Body of pancreas (tissue), 4 donors: ENCODE measurements around the gene ULK1. TPM values are rescaled to one million over a fixed set of nuclear protein-coding genes. Genes with fewer than 3 reads are reported as not detected.

Source experiments
- ATAC-seq: fragments of 150-250 bp; one replicate; pipeline ENCODE4 v1.9.1; 2016
- DNase-seq, 4 donors: peaks; one replicate each; pipeline ENCODE4 v3.0.0-alpha.2; 2019
- H3K27ac ChIP-seq, 4 donors: fragments of 200-600 bp; sonication (generic); 1 replicate in 3 of 4; 2 replicates in 1 of 4; pipeline versions ENCODE4 v1.5.1 to v1.6.1; 2016 to 2019; ENCODE audit warnings: mild to moderate bottlenecking in 1 of 4, mixed read lengths in 1 of 4, moderate library complexity in 1 of 4
- H3K27me3 ChIP-seq, 2 donors: fragments of 200-600 bp; sonication (generic); one replicate each; pipeline ENCODE4 v1.6.0; 2016; ENCODE audit warnings: mild to moderate bottlenecking in 1 of 2
- H3K36me3 ChIP-seq, 2 donors: fragments of 200-600 bp; sonication (generic); replicated peaks in 1 of 2; 2 replicates each; pipeline ENCODE4 v1.5.1; 2016; ENCODE audit warnings: low read depth in 2 of 2; ENCODE audit not compliant: insufficient read depth in 1 of 2
- H3K4me1 ChIP-seq: fragments of 200-600 bp; sonication (generic); one replicate; pipeline ENCODE4 v1.6.0; 2016
- H3K4me3 ChIP-seq, 2 donors: fragments of 200-600 bp; sonication (generic); 1 replicate in 1 of 2; 2 replicates in 1 of 2; pipeline ENCODE4 v1.5.1; 2016 to 2019
- H3K9me3 ChIP-seq, 3 donors: fragments of 200-600 bp; sonication (generic); 1 replicate in 2 of 3; 2 replicates in 1 of 3; pipeline ENCODE4 v1.5.1; 2016
- CTCF ChIP-seq, 7 experiments: fragments of 450-650 bp in 4 of 7; fragments of 200-600 bp in 3 of 7; sonication (generic) in 3 of 7; IDR thresholded peaks; one replicate each; pipeline ENCODE4 v1.5.1; 2016 to 2019; ENCODE audit warnings: antibody characterized with exemption in 7 of 7
- POLR2A ChIP-seq, 3 donors: fragments of 450-650 bp; IDR thresholded peaks; one replicate each; pipeline ENCODE4 v1.6.1; 2016; ENCODE audit warnings: antibody characterized with exemption in 3 of 3, mild to moderate bottlenecking in 2 of 3
- WGBS, 2 donors: methylation state at CpG; one replicate each; pipeline ENCODE4 v1.1.5; 2017; 5-methylcytosine and 5-hydroxymethylcytosine counted together
- intact Hi-C: fragments of 100-400 bp; cut with DNase I; formaldehyde crosslinking; loops from one replicate; pipeline ENCODE4 v1.15.1; 2023
- total RNA-seq, 2 donors: library from RNA; depleted of rRNA; stranded (reverse); fragments of >200 nt; gene quantifications; one replicate each; pipeline ENCODE4 v1.1.0, GENCODE V29; 2016

Gene ULK1
- total RNA-seq, 2 donors from 2014 or later = 29.1 to 59.3 TPM

GRCh38 chr12:131917139-131917710 is 22.8 kb downstream of the ULK1 start:
- no peak for ATAC-seq
- peak in 1 of 4 donors; percentile 19 for DNase-seq
- Histone ChIP-seq H3K27ac (no peak overlapping the region), H3K27me3 (no peaks in the 10 kb centered on the region), H3K4me1 (peaks cover 9% of the 10 kb centered on the region), H3K4me3 (no peak overlapping the region), H3K36me3 (peaks cover 31 to 46% of the 10 kb centered on the region in 2 donors), H3K9me3 (no peaks in the 10 kb centered on the region)
- intact Hi-C loops = no loop called here
- no peak for TF ChIP-seq POLR2A (IDR thresholded peaks at IDR 0.05)
- no peak for TF ChIP-seq CTCF (IDR thresholded peaks at IDR 0.05)
- 79 to 91% methylated on average over 12 of the region's 31 CpGs for WGBS, 2 donors

- intact Hi-C loops = no loop called here
Measured at GRCh38 chr12:131917711-131918306, 23.4 kb downstream of the ULK1 start.

GRCh38 chr12:131918311-131919050 is 24.1 kb downstream of the ULK1 start:
- Histone ChIP-seq H3K27me3 (no peaks in the 10 kb centered on the region), H3K9me3 (no peaks in the 10 kb centered on the region), H3K27ac (no peak overlapping the region), H3K36me3 (peaks cover 31 to 46% of the 10 kb centered on the region in 2 donors), H3K4me1 (no peaks in the 10 kb centered on the region), H3K4me3 (no peak overlapping the region)
- intact Hi-C loops = no loop called here
- 90 to 91% methylated on average over 8 to 9 of the region's 20 CpGs for WGBS, 2 donors
- ATAC-seq = no peak
- DNase-seq = peak in 2 of 4 donors; percentile 9 to 12
- TF ChIP-seq POLR2A (IDR thresholded peaks at IDR 0.05) (no peak), CTCF (IDR thresholded peaks at IDR 0.05) (no peak)

More at GRCh38 chr12:131917711-131918306, 23.4 kb downstream of the ULK1 start:
- ATAC-seq (no peak), DNase-seq (peak in 2 of 4 donors; percentile 9 to 11)
- no peaks in the 10 kb centered on the region for H3K27me3 ChIP-seq
- H3K9me3 ChIP-seq = no peaks in the 10 kb centered on the region
- no peak overlapping the region for H3K27ac ChIP-seq
- TF ChIP-seq POLR2A (IDR thresholded peaks at IDR 0.05) = no peak
- no peak for TF ChIP-seq CTCF (IDR thresholded peaks at IDR 0.05)
- WGBS, 2 donors = 92 to 100% methylated on average over 3 to 18 of the region's 18 CpGs
- no peak overlapping the region for H3K4me3 ChIP-seq
- H3K4me1 ChIP-seq = peaks cover 3% of the 10 kb centered on the region
- H3K36me3 ChIP-seq = peaks cover 31 to 46% of the 10 kb centered on the region in 2 donors

GRCh38 chr12:131919051-131919347 is 24.6 kb downstream of the ULK1 start:
- peak in 1 of 4 donors; percentile 10 for DNase-seq
- WGBS, 2 donors = 89 to 94% methylated on average over 8 to 18 of the region's 19 CpGs
- no peak overlapping the region for H3K27ac ChIP-seq

More at GRCh38 chr12:131919051-131919347, 24.6 kb downstream of the ULK1 start:
- no peak for TF ChIP-seq POLR2A (IDR thresholded peaks at IDR 0.05)
- TF ChIP-seq CTCF (IDR thresholded peaks at IDR 0.05) = no peak
- no peaks in the 10 kb centered on the region for H3K4me1 ChIP-seq
- intact Hi-C loops = no loop called here
- H3K36me3 ChIP-seq = peaks cover 31 to 43% of the 10 kb centered on the region in 2 donors
- H3K4me3 ChIP-seq = no peak overlapping the region
- no peaks in the 10 kb centered on the region for H3K9me3 ChIP-seq
- no peak for ATAC-seq
- H3K27me3 ChIP-seq = no peaks in the 10 kb centered on the region
